LNCAP (cell line): Measurements from ENCODE around the gene MOXD1.

ENCODE experiments used
- TF ChIP-seq, protein P1 (sequence below): fragments of 450-650 bp; IDR thresholded peaks from 2 replicates; pipeline ENCODE4 v1.5.1; 2017; ENCODE audit warnings: mild to moderate bottlenecking

Gene MOXD1

DNA sequence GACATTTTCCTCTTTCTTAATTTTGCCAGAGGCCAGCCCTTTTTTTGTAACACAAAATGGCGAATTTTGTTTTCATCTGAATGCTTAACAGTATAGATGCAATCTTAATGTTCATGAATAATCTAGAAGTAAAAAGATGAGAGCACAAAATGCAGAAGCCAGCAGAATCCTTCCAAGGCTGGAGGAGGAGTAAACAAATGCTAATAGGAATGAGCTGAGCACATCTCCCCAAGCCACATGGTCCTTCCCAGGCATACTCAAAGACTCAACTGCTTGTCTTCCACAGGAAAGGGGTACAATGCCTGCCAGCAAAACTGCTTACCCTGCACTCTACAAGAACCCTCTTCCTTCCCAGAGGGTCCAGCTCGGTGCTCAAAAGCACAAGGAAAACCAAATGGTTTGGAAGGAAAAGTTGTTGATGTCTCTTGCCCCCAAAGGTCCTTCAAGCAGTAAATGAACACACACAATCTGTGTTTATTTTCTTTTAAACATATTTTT, 155.1 kb downstream of the MOXD1 start:
- TF ChIP-seq, protein P1, sequence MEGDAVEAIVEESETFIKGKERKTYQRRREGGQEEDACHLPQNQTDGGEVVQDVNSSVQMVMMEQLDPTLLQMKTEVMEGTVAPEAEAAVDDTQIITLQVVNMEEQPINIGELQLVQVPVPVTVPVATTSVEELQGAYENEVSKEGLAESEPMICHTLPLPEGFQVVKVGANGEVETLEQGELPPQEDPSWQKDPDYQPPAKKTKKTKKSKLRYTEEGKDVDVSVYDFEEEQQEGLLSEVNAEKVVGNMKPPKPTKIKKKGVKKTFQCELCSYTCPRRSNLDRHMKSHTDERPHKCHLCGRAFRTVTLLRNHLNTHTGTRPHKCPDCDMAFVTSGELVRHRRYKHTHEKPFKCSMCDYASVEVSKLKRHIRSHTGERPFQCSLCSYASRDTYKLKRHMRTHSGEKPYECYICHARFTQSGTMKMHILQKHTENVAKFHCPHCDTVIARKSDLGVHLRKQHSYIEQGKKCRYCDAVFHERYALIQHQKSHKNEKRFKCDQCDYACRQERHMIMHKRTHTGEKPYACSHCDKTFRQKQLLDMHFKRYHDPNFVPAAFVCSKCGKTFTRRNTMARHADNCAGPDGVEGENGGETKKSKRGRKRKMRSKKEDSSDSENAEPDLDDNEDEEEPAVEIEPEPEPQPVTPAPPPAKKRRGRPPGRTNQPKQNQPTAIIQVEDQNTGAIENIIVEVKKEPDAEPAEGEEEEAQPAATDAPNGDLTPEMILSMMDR = no peak
